Activated CD4-positive, CD25-positive, alpha-beta regulatory T cell treated with anti-CD3 and anti-CD28 coated beads, Interleukin-2, amount 50 U/mL, for 72 hours (primary cell): Measurements from ENCODE around the gene GNB2.

Source experiments
- DNase-seq: peaks from one replicate; pipeline ENCODE4 v3.0.0; 2021

The GNB2 gene

GRCh38 chr7:100682228-100682741 lies 8.7 kb downstream of the GNB2 start:
- no peak for DNase-seq

- DNase-seq = no peak
These were observed 9.6 kb downstream of the GNB2 start for GRCh38 chr7:100682991-100683658.

- no peak for DNase-seq
These were observed 10.4 kb downstream of the GNB2 start for GRCh38 chr7:100683659-100684533.

GRCh38 chr7:100684534-100685042 lies 11.0 kb downstream of the GNB2 start:
- DNase-seq = no peak

GRCh38 chr7:100685049-100685605 lies 11.6 kb downstream of the GNB2 start:
- no peak for DNase-seq

- no peak for DNase-seq
These were observed 12.1 kb downstream of the GNB2 start for GRCh38 chr7:100685631-100686145.

GRCh38 chr7:100686201-100686821 lies 12.8 kb downstream of the GNB2 start:
- no peak for DNase-seq

GRCh38 chr7:100686822-100687211 lies 13.3 kb downstream of the GNB2 start:
- DNase-seq = no peak

- no peak for DNase-seq
These were observed 13.7 kb downstream of the GNB2 start for GRCh38 chr7:100687261-100687660.

GRCh38 chr7:100687751-100688300 lies 14.3 kb downstream of the GNB2 start:
- DNase-seq = no peak

- no peak for DNase-seq
These were observed 14.9 kb downstream of the GNB2 start for GRCh38 chr7:100688326-100688860.

- no peak for DNase-seq
These were observed 15.9 kb downstream of the GNB2 start for GRCh38 chr7:100689230-100690135.

GRCh38 chr7:100691676-100692577 lies 18.4 kb downstream of the GNB2 start:
- peak; percentile 83 for DNase-seq

- no peak for DNase-seq
These were observed 19.0 kb downstream of the GNB2 start for GRCh38 chr7:100692578-100692961.

- DNase-seq = no peak
These were observed 20.0 kb downstream of the GNB2 start for GRCh38 chr7:100693312-100694097.

GRCh38 chr7:100694098-100694745 lies 20.7 kb downstream of the GNB2 start, which contains the start of gene GIGYF1:
GIGYF1 (minus strand) TSS chr7:100694250; CDS start chr7:100688238, 6,012 bp downstream.
- DNase-seq = peak; percentile 75

GRCh38 chr7:100696123-100696521 lies 22.6 kb downstream of the GNB2 start:
- DNase-seq = no peak

- no peak for DNase-seq
These were observed 25.5 kb downstream of the GNB2 start for GRCh38 chr7:100699018-100699417.
